B cell (primary cell): Measurements from ENCODE around the gene ABHD1. TPM values are rescaled to one million over a fixed set of nuclear protein-coding genes. Genes with fewer than 3 reads are reported as not detected.

Experiments
- ATAC-seq: fragments of 200-7000 bp; cut with Tn5 transposase; one replicate; pipeline ENCODE4 v1.10.0; 2021; ENCODE audit warnings: low read depth, mild to moderate bottlenecking, moderate number of reproducible peaks, moderate library complexity
- CTCF ChIA-PET: fragments of 350-600 bp; sonication (Branson Sonifier 250); formaldehyde crosslinking; loops from one replicate; lab custom pipeline; 2021; ENCODE audit warnings: antibody characterized with exemption, inconsistent platforms; lab: Charles Lee
- POLR2A ChIA-PET: fragments of 350-600 bp; sonication (Branson Sonifier 250); formaldehyde crosslinking; loops from one replicate; lab custom pipeline; 2021; ENCODE audit warnings: antibody characterized with exemption; lab: Charles Lee
- DNase-seq: peaks from one replicate; pipeline ENCODE4 v3.0.0; 2013
- H2AFZ ChIP-seq: 2 replicates; pipeline ENCODE4 v1.6.1; 2012; ENCODE audit warnings: mild to moderate bottlenecking, low read depth, low read length; ENCODE audit not compliant: insufficient read depth, poor library complexity, severe bottlenecking
- H3K27ac ChIP-seq, 2 donors: 1 replicate in 1 of 2; 2 replicates in 1 of 2; pipeline ENCODE4 v1.5.1; 2012 to 2013; ENCODE audit warnings: low read length in 2 of 2, mild to moderate bottlenecking in 2 of 2, moderate library complexity in 1 of 2
- H3K27me3 ChIP-seq, 4 experiments: fragments of 200-600 bp in 1 of 4; sonication (generic) in 1 of 4; replicated peaks in 1 of 4; 1 replicate in 2 of 4; 2 replicates in 2 of 4; pipeline versions ENCODE4 v1.6.1 to v1.7.0; 2013 to 2016; ENCODE audit warnings: low read length in 3 of 4, mild to moderate bottlenecking in 2 of 4, mixed read lengths in 1 of 4, moderate library complexity in 1 of 4; ENCODE audit not compliant: insufficient read depth in 4 of 4, control insufficient read depth in 3 of 4; ENCODE audit errors: control extremely low read depth in 1 of 4
- H3K36me3 ChIP-seq, 2 experiments: replicated peaks in 1 of 2; 1 replicate in 1 of 2; 2 replicates in 1 of 2; pipeline versions ENCODE4 v1.6.1 to v1.7.1; 2013; ENCODE audit warnings: low read length in 1 of 2; ENCODE audit not compliant: insufficient read depth in 2 of 2, control insufficient read depth in 1 of 2; ENCODE audit errors: control extremely low read depth in 1 of 2, extremely low read depth in 1 of 2
- H3K4me1 ChIP-seq, 2 donors: fragments of 200-600 bp in 1 of 2; sonication (generic) in 1 of 2; 1 replicate in 1 of 2; 2 replicates in 1 of 2; pipeline versions ENCODE4 v1.5.1 to v1.6.1; 2013 to 2017; ENCODE audit warnings: low read length in 2 of 2; ENCODE audit not compliant: control insufficient read depth in 2 of 2, insufficient read depth in 2 of 2
- H3K4me2 ChIP-seq: replicated peaks from 2 replicates; pipeline ENCODE3; 2012; ENCODE audit warnings: mild to moderate bottlenecking, low read depth, low read length; ENCODE audit not compliant: poor library complexity, severe bottlenecking
- H3K4me3 ChIP-seq, 5 experiments: fragments of 200-600 bp in 1 of 5; sonication (generic) in 1 of 5; 1 replicate in 3 of 5; 2 replicates in 2 of 5; pipeline versions ENCODE4 v1.5.1 to v1.7.0; 2011 to 2016; ENCODE audit warnings: low read length in 4 of 5, mild to moderate bottlenecking in 4 of 5, low read depth in 2 of 5, control low read depth in 1 of 5, moderate library complexity in 1 of 5; ENCODE audit not compliant: insufficient read depth in 1 of 5; ENCODE audit errors: control extremely low read depth in 1 of 5, extremely low read depth in 1 of 5
- H3K79me2 ChIP-seq: fragments of 200-600 bp; sonication (generic); one replicate; pipeline ENCODE4 v1.6.0; 2016; ENCODE audit warnings: low read length; ENCODE audit not compliant: control insufficient read depth, insufficient read depth
- H3K9ac ChIP-seq: fragments of 200-600 bp; sonication (generic); 2 replicates; pipeline ENCODE4 v1.6.1; 2017; ENCODE audit warnings: mild to moderate bottlenecking, low read length, moderate library complexity
- H3K9me3 ChIP-seq, 3 donors: one replicate each; pipeline versions ENCODE4 v1.6.1 to v1.7.1; 2013; ENCODE audit warnings: low read length in 2 of 3; ENCODE audit not compliant: control insufficient read depth in 2 of 3, insufficient read depth in 1 of 3; ENCODE audit errors: control extremely low read depth in 1 of 3
- H4K20me1 ChIP-seq: 2 replicates; pipeline ENCODE4 v1.6.0; 2012; ENCODE audit warnings: mild to moderate bottlenecking, low read length; ENCODE audit not compliant: insufficient read depth, control insufficient read depth, poor library complexity, severe bottlenecking
- H3K27ac Mint-ChIP-seq: one replicate; pipeline ENCODE4 v1.8.0; 2021; ENCODE audit warnings: mixed read lengths
- H3K27me3 Mint-ChIP-seq: one replicate; pipeline ENCODE4 v1.8.0; 2021; ENCODE audit warnings: mixed read lengths
- H3K4me1 Mint-ChIP-seq: one replicate; pipeline ENCODE4 v1.8.0; 2021; ENCODE audit warnings: mixed read lengths
- H3K4me3 Mint-ChIP-seq: one replicate; pipeline ENCODE4 v1.8.0; 2021; ENCODE audit warnings: mixed read lengths
- H3K9me3 Mint-ChIP-seq: one replicate; pipeline ENCODE4 v1.8.0; 2022; ENCODE audit warnings: mixed read lengths; ENCODE audit not compliant: insufficient read depth
- EZH2 ChIP-seq: IDR thresholded peaks from 2 replicates; pipeline ENCODE4 v1.6.1; 2012; ENCODE audit warnings: borderline replicate concordance, low read depth, mild to moderate bottlenecking, moderate library complexity, low read length; ENCODE audit not compliant: insufficient read depth, poor library complexity, severe bottlenecking
- WGBS: methylation state at CpG from one replicate; pipeline ENCODE4 v1.1.5; 2013; ENCODE audit warnings: missing lambda C conversion rate; ENCODE audit not compliant: insufficient coverage; 5-methylcytosine and 5-hydroxymethylcytosine counted together
- intact Hi-C: fragments of 100-400 bp; cut with micrococcal nuclease; formaldehyde crosslinking; loops from one replicate; pipeline ENCODE4 v1.10.0; 2022
- polyA plus RNA-seq: library from polyadenylated mRNA; depleted of rRNA; stranded (reverse); fragments of >200 nt; gene quantifications from 2 replicates; pipeline ENCODE4 v1.2.3, GENCODE V29; 2012
- total RNA-seq, 2 donors: library from RNA; stranded (reverse); fragments of 120-200 nt in 1 of 2; gene quantifications; 1 replicate in 1 of 2; 2 replicates in 1 of 2; pipeline versions ENCODE4 v1.2.3 to v1.2.4, GENCODE V29; 2013 to 2022
- TF ChIP-seq, protein P1 (sequence below): fragments of 200-600 bp; IDR thresholded peaks from one replicate; pipeline ENCODE4 v1.8.0; 2022; ENCODE audit warnings: antibody characterized with exemption, mild to moderate bottlenecking

Gene ABHD1
- total and polyA plus RNA-seq, 2 donors (not counting 1 experiment from before 2014, with no cell fraction given), result 1.5 to 2.7 TPM

DNA sequence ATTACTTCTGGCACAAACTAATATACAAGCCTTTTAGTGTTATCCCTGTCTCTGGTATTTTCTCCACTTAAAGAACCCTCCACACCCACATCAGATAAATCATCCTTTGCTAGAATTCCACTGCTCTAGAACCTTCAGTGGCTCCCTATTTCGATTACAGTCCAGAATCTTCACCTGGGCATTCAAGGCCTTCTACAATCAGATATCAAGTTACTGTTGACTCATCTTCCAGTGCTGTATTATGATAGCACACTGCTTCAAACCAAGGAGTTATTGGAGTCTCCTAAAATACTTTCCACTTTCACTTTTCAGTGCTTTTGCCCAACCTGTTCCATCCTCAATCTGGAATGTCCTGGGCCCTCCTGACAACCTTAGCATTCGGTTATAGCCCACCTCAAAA is 8.1 kb upstream of the ABHD1 start:
- H3K36me3 ChIP-seq, result no peaks in the 10 kb centered on the region
- CTCF ChIA-PET, result no interaction called here
- intact Hi-C loops, result no loop called here
- POLR2A ChIA-PET, result interaction anchor here (0.7 kb wide), 1 partner anchor 118 kb away, joined by 6 read pairs; no protein-coding TSS in a partner anchor
- TF ChIP-seq, protein P1, sequence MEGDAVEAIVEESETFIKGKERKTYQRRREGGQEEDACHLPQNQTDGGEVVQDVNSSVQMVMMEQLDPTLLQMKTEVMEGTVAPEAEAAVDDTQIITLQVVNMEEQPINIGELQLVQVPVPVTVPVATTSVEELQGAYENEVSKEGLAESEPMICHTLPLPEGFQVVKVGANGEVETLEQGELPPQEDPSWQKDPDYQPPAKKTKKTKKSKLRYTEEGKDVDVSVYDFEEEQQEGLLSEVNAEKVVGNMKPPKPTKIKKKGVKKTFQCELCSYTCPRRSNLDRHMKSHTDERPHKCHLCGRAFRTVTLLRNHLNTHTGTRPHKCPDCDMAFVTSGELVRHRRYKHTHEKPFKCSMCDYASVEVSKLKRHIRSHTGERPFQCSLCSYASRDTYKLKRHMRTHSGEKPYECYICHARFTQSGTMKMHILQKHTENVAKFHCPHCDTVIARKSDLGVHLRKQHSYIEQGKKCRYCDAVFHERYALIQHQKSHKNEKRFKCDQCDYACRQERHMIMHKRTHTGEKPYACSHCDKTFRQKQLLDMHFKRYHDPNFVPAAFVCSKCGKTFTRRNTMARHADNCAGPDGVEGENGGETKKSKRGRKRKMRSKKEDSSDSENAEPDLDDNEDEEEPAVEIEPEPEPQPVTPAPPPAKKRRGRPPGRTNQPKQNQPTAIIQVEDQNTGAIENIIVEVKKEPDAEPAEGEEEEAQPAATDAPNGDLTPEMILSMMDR, result no peak
- no peak for TF ChIP-seq EZH2
- peaks cover 23% of the 10 kb centered on the region for H3K27me3 Mint-ChIP-seq
- WGBS, result 90% methylated on average over 2 of the region's 2 CpGs
- DNase-seq, result no peak
- H3K79me2 ChIP-seq, result no peaks in the 10 kb centered on the region
- H3K9ac ChIP-seq, result no peak overlapping the region
- H3K9me3 ChIP-seq, result peaks cover 0 to 9% (median 0%) of the 10 kb centered on the region in 3 donors
- no peaks in the 10 kb centered on the region for H4K20me1 ChIP-seq
- ATAC-seq, result no peak
- H3K27ac ChIP-seq, result no peak overlapping the region
- H3K27me3 ChIP-seq, result peaks cover 0 to 26% (median 12%) of the 10 kb centered on the region in 4 experiments
- no peak overlapping the region for H3K4me2 ChIP-seq
- no peak overlapping the region for H2AFZ ChIP-seq
- H3K4me1 Mint-ChIP-seq, result peaks cover 8% of the 10 kb centered on the region
- H3K4me3 ChIP-seq, result no peak overlapping the region
- no peaks in the 10 kb centered on the region for H3K9me3 Mint-ChIP-seq
- H3K4me3 Mint-ChIP-seq, result no peak overlapping the region
- H3K4me1 ChIP-seq, result peaks cover 9 to 12% of the 10 kb centered on the region in 2 donors
- no peak overlapping the region for H3K27ac Mint-ChIP-seq

DNA sequence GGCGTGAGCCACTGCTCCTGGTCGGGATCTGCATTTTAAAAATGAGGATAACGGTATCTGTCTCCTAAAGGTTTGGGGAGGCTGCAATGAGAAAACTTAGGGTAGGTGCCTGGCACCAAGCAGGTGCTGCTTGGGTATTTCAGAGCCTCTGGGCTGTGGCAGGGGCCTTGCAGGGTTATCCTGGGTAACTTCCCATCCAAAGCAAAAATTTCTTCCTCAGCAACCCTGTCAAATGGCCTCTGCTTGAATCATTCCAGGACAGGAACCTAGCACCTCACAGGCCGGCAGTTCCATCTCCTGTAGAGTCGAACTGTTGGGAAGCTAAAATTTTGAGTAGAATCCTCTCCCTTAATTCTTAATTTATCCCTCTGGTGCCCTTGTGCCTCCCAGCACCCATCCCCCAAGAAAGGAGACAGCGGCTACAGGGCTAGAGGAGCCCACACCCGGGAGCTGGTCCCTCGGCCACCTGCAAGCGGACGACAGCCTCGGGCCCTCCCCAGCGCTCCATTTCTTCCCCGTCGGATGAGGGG is 5.6 kb upstream of the ABHD1 start:
- Histone ChIP-seq H3K9ac (no peak overlapping the region), H3K9me3 (peaks cover 0 to 9% (median 0%) of the 10 kb centered on the region in 3 donors), H3K36me3 (no peaks in the 10 kb centered on the region), H4K20me1 (no peaks in the 10 kb centered on the region), H3K4me3 (peak overlapping the region in 1 of 5 experiments; percentile 50), H3K79me2 (no peaks in the 10 kb centered on the region), H3K27me3 (peaks cover 0 to 26% (median 12%) of the 10 kb centered on the region in 4 experiments), H3K4me1 (peaks cover 12 to 16% of the 10 kb centered on the region in 2 donors), H3K27ac (no peak overlapping the region), H3K4me2 (peak overlapping the region; percentile 84), H2AFZ (peak overlapping the region; percentile 56)
- TF ChIP-seq EZH2, result no peak
- TF ChIP-seq, protein P1, result no peak
- CTCF ChIA-PET, result no interaction called here
- intact Hi-C loops, result no loop called here
- H3K9me3 Mint-ChIP-seq, result no peaks in the 10 kb centered on the region
- POLR2A ChIA-PET, result no interaction called here
- peaks cover 12% of the 10 kb centered on the region for H3K4me1 Mint-ChIP-seq
- no peak overlapping the region for H3K27ac Mint-ChIP-seq
- H3K4me3 Mint-ChIP-seq, result peak overlapping the region; percentile 23
- ATAC-seq (no peak), DNase-seq (no peak)
- H3K27me3 Mint-ChIP-seq, result peaks cover 38% of the 10 kb centered on the region
- WGBS, result 41% methylated on average over 13 of the region's 14 CpGs
